Activated CD8-positive, alpha-beta memory T cell treated with anti-CD3 and anti-CD28 coated beads for 4 hours (primary cell): Measurements from ENCODE around the gene RHOT2.
"Not testable (repeated sequence)": the region's sequence is repeated elsewhere in the genome, so short reads cannot be mapped to it uniquely, and the experiment has no call there.

Experiments
- DNase-seq, 2 donors: peaks; one replicate each; pipeline ENCODE4 v3.0.0-alpha.2; 2020; ENCODE audit warnings: low read depth in 2 of 2

RHOT2 gene

DNA sequence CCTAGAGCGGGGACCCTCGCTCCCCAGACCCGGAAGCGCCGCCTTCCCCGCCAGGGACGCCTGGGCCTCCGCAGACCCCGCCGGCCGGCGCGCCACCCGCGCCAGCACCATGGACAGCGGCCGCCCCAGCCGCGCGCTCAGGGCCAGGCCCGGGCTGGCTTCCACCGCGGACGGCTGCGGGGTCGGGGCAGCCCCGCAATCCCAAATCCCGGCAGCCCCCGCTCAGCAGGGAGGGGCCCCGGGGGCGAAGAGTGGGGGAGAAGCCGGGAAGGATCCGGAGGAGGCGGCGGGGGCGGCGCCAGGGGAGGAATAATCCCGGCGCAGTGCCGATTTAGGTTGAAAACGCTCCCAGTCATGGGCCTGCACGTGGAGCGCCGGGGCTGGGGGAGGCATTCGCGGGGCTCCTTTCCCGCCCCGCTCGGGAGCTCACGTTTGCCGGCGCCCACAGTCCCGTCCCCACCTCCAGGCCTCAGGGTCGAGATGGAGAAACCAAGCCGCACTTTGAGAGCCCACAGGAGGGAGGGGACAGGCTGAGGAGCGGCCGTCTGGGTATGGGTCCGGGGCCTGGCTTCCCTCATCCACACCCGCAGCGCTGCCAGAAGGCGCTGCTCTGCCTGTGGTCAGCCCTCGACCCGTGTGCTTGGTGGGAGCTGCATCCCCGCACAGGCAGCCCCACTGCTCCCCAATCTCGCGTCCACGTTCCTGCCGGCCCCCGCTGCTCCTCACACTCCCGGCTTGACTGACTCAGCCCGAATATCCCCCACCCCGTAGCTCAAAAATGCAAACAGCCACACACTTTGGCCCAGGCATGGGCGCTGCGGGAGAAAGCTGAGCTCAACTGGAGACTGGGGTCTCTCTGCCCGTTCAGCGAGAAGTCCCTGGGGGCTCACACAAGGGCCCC is 33.0 kb downstream of the RHOT2 start:
- no peak for DNase-seq

DNA sequence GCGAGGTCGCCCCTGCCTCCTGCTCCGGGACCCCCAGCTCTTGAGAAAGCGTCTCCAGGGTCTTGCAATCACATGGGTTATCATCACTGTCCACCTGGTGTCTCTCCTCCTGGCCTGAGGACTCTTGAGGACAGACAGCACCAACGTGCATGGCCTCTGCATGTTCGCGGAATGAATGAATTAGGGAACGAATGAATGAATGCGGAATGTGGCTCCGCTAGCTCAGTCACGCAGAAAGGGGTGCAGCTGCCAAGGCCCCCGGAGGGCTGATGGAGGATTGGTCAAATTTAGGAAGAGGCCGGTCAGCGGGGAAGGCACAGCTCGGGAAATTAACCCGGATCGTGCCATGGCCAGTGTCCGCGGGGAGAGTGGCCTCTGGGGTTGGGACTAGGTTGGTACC is 34.4 kb downstream of the RHOT2 start:
- no peak for DNase-seq

DNA sequence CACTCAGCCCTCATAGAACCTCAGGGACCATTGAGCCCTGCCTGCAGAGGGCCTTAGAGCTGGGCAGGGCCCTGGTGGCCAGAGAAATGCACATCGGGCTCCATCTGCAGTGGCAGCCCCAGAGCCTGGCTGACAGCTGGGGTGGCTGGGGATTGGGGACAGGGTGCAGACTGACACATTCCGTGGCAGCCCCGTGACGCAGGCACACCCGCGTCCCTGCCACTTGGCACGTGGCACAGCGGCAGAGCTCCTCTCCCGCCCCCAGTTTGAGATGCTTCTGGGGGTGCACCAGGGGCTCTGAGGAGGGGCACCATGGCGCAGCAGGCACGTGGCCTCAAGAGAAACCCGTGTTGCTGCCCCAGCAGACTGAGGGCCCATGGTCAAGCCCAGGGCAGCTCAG is 35.5 kb downstream of the RHOT2 start:
- DNase-seq = no peak

DNA sequence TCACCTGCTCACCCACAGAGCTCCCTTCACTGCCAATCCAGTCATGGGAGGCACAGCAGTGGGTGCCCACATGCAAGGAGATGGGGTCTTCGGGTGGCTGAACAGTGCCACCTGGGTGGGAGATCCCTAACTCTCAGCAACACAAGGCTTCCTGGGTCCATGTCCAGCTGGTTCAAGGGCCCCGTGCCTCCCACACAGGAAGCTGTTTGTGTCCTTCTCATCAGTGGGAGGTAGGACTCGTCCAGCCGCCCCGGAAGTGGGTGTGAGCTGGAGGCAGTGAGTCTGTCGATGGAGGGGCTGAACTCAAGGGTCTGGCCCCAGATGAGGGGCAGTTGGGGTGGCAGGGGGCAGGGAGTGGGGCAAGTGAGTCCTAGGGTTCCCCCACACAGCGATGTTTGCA is 36.1 kb downstream of the RHOT2 start:
- DNase-seq = no peak

DNA sequence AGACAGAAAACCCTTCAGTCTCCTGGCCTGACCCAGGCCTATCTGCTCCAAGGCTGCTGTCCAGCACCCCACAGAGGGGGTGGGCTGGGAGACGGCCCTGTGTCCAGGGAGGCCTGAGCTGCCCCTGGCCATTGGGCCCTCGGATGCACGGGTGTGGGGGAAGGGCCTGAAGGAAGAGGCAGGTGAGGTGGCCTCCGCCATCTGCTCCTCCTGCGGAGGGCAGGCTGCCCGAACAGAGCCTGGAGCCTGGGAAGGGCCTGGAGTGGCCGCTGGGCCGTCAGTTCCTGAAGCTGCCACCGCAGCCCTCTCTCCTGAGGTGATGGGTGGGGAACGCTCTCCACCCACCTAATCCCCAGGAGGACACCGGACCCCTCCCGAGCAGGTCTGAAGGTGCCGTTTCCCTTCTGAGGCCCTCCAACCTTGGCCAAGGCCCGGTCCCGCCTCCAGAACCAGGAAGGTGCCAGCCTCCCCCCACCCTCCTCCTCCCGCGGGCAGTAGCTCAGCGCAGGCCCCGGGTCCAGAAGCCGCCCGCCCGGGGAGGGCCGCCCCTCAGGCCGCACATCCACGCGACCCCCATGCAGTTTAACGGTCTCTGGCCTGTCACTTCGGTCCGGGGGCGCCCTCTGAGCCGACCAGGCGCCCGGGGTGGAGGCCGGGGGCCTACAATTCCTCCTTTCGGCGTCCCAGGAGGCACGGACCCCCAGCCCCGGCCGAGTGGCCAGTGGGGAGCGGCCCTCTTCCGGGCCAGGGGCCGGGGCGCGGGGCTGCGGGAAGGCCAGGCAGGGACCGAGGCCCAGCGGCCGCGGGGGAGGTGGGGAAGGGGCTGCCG is 36.8 kb downstream of the RHOT2 start:
- no peak for DNase-seq

DNA sequence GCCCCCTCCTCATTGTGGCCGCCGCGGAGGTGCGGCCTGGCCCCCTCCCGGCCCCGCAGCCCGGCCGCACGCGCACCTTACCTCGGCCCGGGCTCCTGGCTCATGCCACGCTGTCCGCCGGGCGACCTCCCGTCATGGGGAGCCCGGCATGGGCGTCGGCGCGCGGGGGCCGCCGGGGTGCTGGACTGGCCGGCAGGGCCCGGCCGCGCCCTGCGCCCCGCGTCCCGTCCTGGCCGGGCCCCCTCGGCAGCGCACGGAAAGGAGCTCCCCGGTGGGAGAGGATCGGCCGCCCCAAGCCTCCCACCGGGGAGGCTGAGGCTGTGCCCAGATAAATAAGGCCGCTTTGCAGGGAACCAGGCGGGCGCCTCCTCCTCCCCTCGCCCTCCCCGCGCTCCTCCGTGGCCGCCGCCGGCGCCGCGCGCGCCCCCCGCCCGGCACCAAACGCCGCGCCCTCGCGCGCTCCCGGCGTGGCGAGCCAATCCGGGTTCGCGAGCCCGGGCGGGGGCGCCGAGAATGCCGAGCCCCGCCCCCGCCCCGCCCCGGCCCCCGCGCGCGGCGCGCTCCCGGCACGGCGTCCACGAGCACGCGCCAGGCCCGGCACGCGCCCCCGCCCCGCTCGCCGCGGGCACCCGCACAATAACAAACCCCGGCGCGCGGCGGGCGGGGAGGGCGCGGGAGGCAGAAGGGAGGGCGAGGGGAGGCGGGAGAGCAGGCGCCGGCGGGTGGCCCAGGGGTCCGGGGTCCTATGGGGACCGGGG is 37.7 kb downstream of the RHOT2 start, which contains the start of gene FBXL16:
Gene FBXL16, minus strand, starts transcription at position 371 of the 758 bp plus-strand sequence. CDS start 8,396 bp downstream, outside the sequence.
- no peak for DNase-seq

DNA sequence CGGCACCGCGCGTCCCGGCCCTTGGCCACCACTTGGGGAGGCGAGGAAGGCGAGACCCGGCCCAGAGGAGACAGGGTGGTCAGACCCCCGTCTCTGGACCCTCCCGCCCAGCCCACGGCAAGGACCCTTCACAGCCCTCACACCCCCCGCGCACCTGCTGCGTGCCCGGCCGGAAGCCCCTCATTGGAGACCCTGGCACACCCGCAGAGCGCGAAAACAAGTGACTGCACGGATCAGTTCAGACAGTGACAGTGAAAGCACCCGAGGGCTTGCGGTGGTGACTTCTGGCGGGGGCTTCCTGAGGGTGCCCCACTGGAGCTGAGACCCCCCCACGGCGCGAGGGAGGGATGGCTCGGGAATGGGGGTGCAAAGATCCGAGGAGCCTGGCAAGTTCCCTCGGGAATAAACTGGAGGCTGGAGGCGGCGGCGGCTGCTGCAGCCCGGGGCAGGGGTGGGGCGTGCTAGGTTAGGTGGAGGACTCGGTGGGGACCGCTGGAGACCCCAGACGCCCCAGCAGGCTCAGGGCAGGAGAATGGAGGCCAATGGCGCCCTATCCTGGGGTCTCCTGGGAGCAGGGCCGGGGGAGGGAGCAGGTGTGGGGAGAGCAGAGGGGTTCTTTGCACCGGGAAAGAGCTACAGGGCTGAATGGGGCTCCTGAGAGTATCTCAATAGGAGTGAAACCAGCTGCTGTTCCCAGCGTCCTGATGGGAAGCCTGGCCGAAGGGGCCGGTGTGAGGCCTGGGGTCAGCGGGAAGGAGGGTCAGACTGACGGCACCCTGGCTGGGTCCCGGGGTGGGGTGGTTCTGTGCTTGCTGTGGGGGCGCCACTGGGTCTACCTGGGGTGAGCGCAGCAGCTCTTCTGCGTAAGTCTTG is 38.5 kb downstream of the RHOT2 start:
- no peak for DNase-seq

DNA sequence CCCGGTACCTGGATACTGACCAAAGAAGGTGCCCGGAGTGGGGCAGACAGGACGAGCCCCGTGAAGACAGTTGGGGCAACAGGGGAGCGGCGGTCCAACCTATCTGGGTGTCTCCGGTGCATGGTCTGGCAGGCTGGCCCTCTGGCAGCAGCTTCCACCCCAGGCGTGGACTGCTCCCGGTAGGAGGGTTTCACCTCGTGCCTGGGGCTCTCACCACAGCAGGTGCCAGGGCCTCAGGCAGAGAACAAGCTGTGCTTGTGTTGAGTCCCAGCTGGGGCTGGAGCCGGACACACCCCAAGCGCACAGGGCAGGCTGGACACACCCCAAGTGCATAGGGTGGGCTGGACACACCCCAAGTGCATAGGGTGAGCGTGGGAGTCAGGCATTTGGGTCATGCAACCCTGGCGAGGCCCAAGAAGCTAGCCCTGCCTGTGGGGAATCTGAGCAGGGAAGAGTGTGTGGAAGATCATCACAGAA is 39.2 kb downstream of the RHOT2 start:
- no peak for DNase-seq

DNA sequence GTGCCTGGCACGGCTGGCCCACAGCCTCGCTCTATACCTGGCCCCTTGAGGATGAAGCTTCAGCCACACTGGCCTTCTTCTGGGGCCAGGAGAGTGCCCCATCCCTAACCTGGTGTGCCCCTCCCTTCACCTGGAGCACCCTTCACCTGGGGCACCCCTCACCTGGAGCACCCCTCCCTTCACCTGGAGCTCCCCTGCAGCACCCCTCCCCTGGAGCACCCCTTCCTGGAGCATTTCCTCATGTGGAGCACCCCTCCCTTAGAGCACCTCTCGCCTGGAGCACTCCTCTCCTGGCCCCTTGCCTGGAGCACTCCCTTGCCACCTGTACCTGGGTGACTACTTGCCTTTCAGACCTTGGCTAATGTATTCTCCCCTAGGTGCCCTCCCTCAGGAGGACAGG is 40.1 kb downstream of the RHOT2 start:
- DNase-seq = no peak

DNA sequence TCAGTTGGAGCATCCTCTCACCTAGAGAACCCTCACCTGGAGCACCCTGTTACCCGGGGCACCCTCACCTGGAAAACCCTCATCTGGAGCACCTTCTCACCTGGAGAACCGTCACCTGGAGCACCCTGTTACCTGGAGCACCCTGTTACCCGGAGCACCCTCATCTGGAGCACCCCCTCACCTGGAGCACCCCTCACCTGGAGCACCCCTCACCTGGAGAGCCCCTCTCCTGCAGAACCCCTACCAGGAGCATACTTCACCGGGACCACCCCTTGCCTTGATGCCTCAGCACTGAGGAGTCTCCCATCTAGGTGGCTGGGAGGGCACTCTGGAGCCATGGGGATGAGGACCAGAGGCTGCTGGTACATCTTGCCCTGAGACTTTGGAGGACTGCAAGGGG is 41.0 kb downstream of the RHOT2 start:
- no peak for DNase-seq

DNA sequence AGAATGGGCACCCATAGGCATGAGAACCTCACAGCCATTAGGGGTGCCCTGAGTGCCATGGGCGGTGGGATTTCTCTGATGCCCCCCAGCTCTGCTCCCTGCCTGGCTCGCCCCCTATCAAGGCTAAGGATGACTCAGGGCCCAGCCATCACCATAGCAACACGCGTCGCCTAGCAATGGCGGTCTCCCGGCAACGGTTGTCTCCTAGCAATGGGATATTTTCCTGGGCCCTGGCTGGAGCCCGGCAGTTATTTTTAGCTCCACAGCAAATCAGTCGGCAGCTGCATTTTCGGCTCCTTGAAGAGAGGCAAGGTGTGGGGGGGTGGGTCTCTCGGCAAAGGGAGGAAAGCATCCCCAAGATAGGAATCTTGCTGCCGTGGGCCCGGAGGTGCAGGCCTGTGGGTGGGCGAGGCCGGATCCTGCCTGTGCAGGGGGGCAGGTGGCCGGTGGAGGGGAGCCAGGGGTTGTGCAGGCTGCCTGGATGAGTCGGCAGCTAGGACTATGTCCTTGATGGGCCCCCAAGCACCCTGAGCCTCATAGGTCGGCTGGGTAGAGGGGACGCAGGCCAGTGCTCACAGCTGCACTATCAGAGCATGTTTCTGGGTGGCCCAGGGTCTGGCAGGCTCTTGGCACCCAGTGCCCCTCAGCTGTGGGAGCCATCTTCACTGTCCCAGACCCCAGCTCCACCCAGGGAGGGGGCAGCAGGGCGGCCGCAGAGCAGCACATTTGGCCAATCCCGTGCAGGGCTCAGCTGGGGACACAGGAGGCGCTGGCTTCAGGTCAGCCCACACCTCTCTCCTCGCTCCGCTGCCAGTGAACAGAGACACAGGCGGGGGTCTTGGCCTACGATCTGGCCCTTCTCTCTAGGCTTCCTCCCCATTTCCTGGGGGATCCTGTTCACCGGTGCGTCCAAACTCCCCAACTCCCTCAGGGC is 41.9 kb downstream of the RHOT2 start:
- DNase-seq = no peak

DNA sequence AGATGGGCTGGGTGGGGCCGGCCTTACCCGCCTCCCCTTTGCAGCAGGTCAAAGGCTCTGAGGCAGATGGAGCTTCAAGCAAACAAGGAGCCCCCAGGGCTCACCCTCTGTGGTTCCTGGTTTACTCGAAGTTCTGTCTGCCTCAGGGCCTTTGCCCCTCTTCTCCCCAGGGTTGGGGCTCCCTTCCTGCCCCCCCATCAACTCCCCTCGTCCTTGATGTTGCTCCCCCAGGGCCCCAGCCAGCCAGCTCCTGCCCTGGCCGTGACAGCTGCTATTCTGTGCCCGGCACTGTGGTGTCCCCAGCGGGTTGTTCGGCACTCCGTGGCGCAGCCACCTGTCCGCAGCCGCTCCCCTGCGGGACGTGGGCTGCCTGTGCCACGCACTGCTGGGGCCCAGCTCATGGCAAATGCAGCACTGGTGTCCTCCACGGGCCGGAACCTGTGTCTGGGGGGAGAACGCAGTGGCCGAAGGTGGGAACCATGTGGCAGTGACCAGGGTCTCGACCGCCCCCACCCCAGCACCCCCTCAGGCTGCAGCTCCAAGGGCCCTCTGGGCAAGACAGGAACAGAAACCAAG is 42.7 kb downstream of the RHOT2 start:
- DNase-seq = no peak

DNA sequence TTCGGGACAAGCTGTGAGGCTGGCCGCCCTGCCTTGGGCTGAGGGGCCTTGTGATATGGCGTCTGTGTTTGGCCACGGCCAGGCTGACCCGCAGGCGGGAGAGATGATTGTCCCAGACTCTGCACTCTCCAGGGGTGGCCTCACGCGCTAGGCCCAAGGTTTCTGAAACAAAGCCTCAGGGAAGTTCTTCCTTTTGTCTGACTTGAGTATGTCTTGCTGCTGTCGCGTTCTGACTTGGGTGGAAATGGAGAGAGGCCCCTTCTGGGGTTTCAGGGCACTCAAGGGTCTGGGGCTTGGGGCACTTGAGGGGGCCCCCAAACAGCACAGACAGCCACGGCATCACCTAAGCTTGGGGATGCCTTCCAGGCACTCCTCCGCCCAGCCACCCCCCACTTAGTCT is 43.2 kb downstream of the RHOT2 start:
- DNase-seq = no peak

DNA sequence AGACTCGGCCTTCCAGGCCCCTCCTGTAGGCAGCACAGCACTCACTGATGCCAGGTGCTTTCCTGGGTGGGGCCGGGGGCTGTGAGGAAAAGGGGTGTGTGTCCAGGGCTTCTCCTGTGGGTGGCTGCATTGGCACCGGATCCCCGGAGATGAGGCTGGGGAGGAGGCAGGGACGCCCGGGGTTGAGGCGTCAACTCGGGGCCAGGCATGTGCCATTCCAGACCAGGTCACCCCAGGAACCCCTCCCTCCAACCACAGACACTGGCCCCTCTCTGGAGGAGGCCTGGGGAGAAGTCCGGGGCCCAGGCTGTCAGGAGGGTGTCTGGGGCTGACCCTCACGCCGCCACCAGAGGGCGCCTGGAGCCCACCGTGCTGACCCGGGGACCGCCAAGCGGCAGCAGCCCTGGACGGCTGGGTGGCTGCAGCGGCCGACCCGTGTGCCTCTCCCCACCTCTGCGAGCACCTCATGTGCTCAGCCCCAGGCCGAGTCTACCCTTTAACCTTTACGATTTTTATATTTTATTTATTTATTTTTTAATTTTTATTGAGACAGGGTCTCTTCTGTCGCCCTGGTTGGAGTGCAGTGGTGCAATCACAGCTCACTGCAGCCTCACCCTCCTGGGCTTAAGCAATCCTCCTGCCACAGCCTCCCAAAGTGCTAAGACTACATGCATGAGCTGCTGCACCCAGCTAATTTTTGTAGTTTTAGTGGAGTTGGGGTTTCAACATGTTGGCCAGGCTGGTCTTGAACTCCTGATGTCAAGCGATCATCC is 43.8 kb downstream of the RHOT2 start:
- DNase-seq = peak; percentile 50 to 59

DNA sequence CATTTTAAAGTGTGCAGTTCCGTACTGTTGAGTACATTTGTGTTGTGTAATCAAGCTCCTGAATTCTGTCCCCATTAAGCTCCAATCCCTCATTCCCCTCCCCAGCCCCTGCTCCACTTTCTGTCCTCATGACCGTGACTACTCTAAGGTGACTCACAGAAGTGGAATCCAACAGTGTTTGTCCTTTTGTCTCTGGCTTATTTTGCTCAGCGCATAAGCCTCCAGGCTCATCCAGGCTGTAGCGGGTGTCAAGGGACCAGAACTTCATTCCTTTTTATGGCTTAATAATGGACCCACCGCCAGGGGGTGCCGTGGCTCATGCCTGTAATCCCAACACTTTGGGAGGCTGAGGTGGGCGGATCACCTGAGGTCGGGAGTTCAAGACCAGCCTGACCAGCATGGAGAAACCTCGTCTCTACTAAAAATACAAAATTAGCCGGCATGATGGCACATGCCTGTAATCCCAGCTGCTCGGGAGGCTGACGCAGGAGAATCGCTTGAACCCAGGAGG is 44.9 kb downstream of the RHOT2 start:
- DNase-seq = not testable (repeated sequence)

DNA sequence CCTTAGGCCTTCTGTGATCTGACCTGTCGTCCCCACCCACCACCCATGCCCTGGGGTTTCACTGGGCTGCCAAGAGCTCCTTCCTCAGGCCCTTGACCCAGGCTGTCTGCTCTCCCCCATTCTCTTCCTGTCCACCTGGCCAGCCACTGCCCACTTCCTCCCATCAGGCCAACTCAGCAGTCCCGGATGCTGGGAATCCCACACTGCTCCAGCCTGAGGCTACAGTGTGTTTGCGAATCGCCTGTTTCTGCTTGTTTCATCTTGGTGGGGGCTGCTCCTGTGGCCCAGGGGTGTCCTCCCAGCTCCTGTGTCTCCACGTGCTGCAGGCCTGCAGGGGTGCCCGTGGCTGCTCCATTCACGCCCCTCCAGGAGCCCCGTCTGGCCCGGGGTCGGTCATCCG is 46.1 kb downstream of the RHOT2 start:
- no peak for DNase-seq

DNA sequence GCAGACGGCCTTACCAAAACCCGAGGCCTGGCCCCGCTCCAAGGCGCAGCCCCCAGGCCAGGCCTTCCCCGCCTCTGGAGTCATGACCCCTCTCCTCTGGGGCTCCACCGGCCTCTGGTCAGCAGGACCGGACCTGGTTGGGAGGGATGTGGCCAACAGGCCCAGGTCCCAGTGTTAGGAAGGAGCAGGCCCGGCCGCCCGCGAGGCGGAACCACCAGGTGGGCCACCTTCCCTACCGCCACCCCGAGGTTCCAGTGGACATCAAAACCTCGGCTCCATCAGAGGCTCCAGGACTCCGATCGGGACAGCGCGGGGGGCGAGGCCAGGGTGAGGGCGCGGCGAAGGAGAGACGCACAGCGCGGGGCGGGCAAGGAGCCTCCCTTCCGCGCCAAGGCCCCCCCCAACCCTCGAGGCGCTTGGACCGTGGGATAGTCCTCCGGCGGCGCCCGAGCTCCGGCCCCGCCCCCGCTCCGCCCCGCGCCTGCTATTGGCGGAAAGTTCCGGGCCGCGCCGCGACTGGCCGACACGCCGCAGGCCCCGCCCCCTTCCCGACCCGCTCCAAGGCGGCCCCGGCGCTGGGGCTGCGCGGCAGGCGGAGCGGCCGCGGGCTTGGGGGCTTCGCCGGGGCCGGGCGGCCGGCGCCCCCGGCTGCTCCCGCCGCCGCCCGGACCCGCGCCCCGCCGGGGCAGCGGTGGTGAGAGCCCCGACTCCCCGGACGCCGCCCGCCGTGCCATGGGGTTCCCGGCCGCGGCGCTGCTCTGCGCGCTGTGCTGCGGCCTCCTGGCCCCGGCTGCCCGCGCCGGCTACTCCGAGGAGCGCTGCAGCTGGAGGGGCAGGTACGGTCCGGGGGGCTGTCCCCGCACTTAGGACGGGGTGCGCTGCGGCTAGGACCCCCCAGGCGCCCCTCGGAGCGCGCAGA is 46.9 kb downstream of the RHOT2 start, which contains the start of gene METRN:
Gene METRN, plus strand, starts transcription at position 561 of the 919 bp plus-strand sequence. Its CDS starts 172 bp downstream, at position 733.
- DNase-seq = peak; percentile 71 to 78
